Lower leg skin (tissue), 3 donors: ENCODE results near the gene YJEFN3.

Experiments used
- POLR2A ChIP-seq, 2 donors: fragments of 450-650 bp; IDR thresholded peaks; one replicate each; pipeline ENCODE4 v1.6.1; 2016 to 2017; ENCODE audit warnings: antibody characterized with exemption in 2 of 2, mild to moderate bottlenecking in 1 of 2, moderate library complexity in 1 of 2
- TF ChIP-seq, protein P1 (sequence below), 3 donors: fragments of 450-650 bp; IDR thresholded peaks; one replicate each; pipeline ENCODE4 v1.5.1; 2016; ENCODE audit warnings: antibody characterized with exemption in 3 of 3, mild to moderate bottlenecking in 3 of 3, moderate library complexity in 2 of 3

DNA sequence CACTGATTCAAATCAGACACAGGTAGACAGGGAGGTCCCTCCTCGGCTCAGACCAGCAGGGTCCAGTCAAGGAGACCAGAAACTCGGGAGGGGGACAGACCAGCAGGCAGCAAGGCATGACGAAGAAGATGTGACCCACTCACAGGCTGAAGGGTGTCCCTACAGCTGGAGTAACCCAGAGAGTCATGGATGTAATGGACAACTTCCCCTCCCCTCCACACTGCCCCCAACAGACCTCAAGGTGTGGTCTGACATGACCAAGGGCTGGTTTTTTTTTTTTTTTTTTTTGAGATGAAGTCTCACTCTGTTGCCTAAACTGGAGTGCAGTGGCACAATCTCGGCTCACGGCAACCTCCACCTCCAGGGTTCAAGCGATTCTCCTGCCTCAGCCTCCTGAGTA, 55.6 kb downstream of the YJEFN3 start:
- TF ChIP-seq, protein P1, sequence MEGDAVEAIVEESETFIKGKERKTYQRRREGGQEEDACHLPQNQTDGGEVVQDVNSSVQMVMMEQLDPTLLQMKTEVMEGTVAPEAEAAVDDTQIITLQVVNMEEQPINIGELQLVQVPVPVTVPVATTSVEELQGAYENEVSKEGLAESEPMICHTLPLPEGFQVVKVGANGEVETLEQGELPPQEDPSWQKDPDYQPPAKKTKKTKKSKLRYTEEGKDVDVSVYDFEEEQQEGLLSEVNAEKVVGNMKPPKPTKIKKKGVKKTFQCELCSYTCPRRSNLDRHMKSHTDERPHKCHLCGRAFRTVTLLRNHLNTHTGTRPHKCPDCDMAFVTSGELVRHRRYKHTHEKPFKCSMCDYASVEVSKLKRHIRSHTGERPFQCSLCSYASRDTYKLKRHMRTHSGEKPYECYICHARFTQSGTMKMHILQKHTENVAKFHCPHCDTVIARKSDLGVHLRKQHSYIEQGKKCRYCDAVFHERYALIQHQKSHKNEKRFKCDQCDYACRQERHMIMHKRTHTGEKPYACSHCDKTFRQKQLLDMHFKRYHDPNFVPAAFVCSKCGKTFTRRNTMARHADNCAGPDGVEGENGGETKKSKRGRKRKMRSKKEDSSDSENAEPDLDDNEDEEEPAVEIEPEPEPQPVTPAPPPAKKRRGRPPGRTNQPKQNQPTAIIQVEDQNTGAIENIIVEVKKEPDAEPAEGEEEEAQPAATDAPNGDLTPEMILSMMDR (IDR thresholded peaks at IDR 0.05): no peak
- no peak for TF ChIP-seq POLR2A (IDR thresholded peaks at IDR 0.05)
